Measurements from ENCODE around the gene TAS2R1.

GRCh38 chr5:9655641-9656040, 25.5 kb upstream of the TAS2R1 start:
- no peak for TF ChIP-seq POLR2A (IDR thresholded peaks at IDR 0.05; ENCODE audit: low read depth, low read length)
- no peak for TF ChIP-seq TAF1 (IDR thresholded peaks at IDR 0.05; ENCODE audit: borderline replicate concordance, low read depth, low read length)

Data from GM12892 (cell line).